Activated CD4-positive, alpha-beta T cell treated with anti-CD3 and anti-CD28 coated beads for 1 hour (primary cell): ENCODE results near the gene TBX10.
"Not testable (repeated sequence)": the region's sequence is repeated elsewhere in the genome, so short reads cannot be mapped to it uniquely, and the experiment has no call there.

Source experiments
- DNase-seq: peaks from one replicate; pipeline ENCODE4 v3.0.0-alpha.2; 2020

TBX10 gene

DNA sequence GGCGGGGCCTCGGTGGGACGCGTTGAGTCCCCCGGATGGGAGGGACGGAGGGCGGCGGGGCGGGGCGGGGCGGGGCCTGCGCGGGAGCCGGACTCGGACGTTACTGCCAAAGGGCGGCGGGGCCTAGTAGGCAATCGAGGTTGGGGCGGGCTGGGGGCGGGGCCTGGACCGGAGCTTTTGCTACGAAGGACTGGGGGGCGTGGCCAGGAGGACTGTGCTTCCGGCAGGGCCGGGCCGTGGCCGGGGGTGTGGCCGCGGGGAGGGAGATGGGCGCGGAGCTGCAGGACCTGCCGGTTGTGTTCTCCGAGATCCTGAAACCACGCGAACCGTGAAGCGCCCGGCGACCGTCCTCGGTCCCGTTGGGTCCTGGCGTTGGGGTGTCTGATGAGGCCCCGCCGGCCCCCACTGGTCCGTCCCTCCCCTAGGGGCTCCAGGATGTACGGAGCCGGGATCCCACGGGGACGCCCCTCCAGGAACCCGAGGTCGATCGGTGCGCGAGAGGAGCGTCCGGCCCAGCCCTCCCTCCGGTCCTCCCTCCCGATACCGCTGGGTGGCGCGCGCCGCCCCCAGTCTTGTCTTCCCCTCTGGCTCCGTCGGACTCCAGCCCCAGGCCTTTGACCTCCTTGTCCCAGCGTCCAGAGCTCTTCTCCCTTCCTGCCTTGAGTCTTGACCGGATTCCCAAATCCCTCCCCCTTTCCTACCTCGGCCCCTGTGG is 9.2 kb downstream of the TBX10 start:
- DNase-seq = peak; percentile 90

DNA sequence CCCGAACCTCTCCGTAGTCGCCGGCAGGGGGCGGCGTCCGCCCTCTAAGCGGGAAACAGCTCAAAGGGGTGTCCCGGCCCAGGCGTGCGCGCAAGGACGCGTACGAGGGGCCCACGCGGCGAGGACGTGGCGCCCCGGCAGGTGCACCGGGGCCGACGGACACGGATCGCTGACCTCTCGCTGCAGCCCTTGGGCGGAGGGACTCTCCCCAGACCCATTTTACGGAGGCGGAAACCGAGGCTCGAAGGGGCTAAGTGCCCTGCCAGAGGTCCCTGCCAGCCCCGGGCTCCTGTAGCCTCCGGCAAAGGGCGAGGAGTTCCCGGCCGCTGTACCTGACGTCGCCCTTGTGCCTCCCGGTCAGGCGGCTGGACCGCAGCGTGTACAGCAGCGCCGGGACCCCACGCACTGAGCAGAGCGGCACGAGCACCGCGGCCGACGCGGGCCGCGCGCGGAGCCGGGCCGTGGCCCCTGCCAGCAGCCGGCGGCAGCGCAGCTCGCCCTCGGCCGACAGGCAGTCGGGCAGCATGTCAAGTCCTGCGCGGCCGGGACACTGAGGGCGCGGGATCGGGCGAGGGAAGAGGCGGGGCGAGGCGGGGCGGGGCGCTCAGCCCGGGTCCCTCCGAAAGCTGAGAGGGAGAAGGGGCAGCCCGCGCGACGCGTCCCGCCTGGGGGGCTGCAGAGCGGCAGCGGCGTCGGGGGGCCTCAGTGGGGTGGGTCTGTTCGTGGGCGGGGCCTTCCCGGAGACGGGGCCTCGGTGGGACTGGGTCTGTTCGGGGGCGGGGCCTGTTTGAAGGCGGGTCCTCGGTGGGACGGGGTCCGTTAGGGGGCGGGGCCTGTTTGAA is 10.0 kb downstream of the TBX10 start, which contains the start of gene NUDT8:
TSS of gene NUDT8 (minus strand) at position 552 of the 842 bp plus-strand sequence. CDS start at position 526, 26 bp downstream.
- DNase-seq = peak; percentile 76

DNA sequence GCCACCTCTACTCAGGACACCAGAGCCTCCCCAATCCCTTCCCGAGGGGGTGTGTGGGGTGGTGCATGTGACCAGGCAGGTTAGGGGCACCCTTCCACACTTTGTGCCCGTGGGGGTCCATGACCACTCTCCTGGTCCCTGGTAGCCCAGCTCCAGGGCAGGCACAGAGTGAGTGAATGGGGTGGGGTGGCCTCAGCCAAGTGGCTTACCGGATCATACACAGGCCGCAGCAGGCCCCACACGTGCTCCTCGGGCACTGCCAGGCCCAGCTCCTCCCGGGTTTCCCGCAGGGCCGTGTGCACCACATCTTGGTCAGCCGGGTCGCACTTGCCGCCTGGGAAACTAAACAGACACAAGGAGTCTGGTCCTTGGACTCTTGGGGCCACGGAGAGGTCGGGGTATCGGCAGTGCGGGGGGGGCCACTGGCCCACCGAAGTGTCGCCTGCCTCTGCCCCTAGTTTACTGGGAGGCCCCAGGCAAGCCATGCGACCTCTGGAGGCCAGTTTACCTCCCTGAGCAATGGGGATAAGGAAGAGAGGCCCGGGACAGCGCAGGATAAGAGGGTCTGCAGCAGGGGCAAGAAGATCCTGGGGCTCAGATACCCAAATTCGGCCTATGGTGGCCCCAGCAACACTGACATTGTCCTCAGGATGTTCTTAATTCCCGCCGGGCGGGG is 10.7 kb downstream of the TBX10 start:
- no peak for DNase-seq

GRCh38 chr11:67627812-67628624 is 11.5 kb downstream of the TBX10 start:
- DNase-seq = no peak

DNA sequence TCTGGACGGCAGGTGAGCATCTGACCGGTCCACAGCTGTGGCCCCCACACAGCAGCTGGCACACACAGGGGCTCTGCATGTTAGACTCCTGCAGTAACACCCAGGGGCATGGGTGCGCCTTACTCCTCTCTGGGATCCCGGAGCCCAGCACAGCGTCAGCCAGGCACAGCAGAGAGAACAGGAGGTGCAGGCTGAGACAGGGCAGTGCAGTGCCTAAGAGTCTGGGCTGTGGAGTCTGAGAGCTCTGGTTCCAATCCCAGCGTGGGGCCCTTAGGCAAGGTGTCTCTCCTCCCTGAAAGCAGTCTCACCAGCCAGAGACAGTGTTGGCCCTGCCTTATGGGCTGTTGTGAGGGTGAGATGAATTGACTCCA is 12.1 kb downstream of the TBX10 start:
- DNase-seq = no peak

- DNase-seq = no peak
Observed at GRCh38 chr11:67626970-67627369, 12.6 kb downstream of the TBX10 start.

DNA sequence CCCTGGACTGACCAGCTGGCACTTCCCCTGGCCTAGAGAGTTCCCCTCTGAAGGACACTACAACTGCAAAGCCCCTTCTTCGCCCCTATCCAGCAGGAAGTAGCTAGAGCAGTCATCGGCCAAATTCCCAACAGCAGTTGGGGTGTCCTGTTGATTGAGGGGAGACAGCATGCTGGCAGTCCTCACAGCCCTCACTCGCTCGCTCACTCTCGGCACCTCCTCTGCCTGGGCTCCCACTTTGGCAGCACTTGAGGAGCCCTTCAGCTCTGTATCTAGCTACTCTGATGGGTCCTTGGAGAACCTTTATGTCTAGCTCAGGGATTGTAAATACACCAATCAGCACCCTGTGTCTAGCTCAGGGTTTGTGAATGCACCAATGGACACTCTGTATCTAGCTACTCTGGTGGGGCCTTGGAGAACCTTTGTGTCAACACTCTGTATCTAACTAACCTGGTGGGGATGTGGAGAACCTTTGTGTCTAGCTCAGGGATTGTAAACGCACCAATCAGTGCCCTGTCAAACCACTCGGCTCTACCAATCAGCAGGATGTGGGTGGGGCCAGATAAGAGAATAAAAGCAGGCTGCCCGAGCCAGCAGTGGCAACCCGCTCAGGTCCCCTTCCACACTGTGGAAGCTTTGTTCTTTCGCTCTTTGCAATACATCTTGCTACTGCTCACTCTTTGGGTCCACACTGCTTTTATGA is 13.3 kb downstream of the TBX10 start:
- DNase-seq = not testable (repeated sequence)

DNA sequence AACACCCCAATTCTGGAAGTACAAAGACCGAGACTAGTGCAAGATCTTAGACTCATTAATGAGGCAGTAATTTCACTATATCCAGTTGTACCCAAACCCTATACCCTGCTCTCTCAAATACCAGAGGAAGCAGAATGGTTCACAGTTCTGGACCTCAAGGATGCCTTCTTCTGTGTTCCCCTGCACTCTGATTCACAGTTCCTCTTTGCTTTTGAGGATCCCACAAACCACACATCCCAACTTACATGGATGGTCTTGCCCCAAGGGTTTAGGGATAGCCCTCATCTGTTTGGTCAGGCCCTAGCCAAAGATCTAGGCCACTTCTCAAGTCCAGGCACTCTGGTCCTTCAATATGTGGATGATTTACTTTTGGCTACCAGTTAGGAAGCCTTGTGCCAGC is 15.8 kb downstream of the TBX10 start:
- DNase-seq = not testable (repeated sequence)

DNA sequence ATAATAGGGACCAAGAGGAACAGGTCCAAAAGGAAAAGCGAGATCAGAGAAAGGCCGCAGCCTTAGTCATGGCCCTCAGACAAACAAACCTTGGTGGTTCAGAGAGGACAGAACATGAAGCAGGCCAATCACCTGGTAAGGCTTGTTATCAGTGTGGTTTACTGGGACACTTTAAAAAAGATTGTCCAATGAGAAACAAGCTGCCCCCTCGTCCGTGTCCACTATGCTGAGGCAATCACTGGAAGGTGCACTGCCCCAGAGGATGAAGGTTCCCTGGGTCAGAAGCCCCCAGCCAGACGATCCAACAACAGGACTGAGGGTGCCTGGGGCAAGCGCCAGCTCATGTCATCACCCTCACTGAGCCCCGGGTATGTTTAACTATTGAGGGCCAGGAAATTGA is 16.7 kb downstream of the TBX10 start:
- not testable (repeated sequence) for DNase-seq

DNA sequence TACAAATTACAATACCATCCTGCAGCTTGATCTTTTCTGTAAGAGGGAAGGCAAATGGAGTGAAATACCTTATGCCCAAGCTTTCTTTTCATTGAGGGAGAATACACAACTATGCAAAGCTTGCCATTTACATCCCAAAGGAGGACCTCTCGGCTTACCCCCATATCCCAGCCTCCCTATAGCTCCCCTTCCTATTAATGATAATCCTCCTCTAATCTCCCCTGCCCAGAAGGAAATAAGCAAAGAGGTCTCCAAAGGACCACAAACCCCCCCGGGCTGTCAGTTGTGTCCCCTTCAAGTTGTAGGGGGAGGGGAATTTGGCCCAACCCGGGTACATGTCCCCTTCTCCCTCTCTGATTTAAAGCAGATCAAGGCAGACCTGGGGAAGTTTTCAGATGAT is 17.6 kb downstream of the TBX10 start:
- not testable (repeated sequence) for DNase-seq

DNA sequence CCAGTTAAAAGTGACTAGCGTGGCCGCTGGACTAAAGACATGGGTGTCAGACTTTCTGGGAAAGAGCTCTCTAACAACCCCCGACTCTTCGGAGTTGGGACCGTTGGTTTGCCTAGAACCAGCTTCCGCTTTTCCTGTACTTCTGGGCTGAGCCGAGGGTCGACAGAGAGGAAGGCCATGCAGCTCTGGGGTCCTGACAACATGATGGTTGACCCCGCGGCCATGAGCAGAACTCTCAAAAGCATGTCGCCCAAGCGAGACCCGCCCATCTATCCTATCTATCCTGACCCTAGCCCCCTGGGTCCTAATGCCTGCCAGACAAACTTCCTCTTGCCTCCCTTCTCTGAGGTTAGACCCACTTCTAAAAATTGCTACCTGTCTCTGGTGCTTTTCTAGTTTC is 18.9 kb downstream of the TBX10 start:
- not testable (repeated sequence) for DNase-seq

GRCh38 chr11:67619683-67620618 is 19.6 kb downstream of the TBX10 start:
- not testable (repeated sequence) for DNase-seq

- not testable (repeated sequence) for DNase-seq
Observed at GRCh38 chr11:67618901-67619659, 20.5 kb downstream of the TBX10 start.

DNA sequence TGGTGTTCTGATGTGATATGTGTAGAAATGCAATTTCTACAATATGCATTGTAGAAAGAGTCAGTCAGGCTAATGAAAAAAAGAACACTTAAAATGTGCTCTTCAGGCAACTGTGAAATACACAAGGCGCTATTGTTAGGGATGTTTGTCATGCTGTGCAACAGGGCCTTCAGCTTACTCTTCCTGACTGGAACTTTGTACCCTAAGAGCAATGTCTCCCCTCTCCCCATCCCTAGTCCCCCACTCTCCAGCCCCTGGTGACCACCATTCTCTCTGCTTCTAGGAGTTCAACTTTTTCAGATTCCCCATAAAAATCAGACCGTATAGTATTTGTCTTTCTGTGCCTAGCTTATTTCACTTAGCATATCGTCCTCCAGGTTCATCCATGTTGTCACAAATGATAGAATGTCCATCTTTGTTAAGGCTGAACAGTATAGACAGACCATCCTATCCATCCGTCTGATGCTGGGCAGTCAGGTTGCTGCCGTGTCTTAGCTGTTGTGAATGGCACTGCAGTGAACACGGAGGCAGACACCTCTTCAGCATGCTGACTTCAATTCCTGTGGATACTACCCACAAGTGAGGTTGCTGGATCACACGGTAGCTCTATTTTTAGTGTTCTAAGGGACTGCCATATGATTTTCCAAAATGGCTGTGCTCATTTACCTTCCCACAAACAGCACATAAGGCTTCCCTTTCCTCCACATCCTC is 22.2 kb downstream of the TBX10 start:
- no peak for DNase-seq

- no peak for DNase-seq
Observed at GRCh38 chr11:67616431-67617242, 22.9 kb downstream of the TBX10 start.

GRCh38 chr11:67615728-67616430 is 23.7 kb downstream of the TBX10 start:
- no peak for DNase-seq
